Measurements from ENCODE around the gene NCOR1. TPM values are rescaled to one million over a fixed set of nuclear protein-coding genes. Genes with fewer than 3 reads are reported as not detected.

NCOR1 gene
- total RNA-seq, 1 experiment from 2014 or later: 83.8 TPM

- no peak for DNase-seq (ENCODE audit: low read depth, low spot score)
- no peak for ATAC-seq
- CTCF ChIA-PET: no interaction called here
- in situ Hi-C loops (cut with HindIII; ENCODE audit: low pct_unique_long_range_greater_than_20kb, low sequenced_read_pairs) (no loop called here), intact Hi-C loops (cut with micrococcal nuclease; ENCODE audit: unreplicated experiment) (no loop called here)
- TF ChIP-seq SIN3A (IDR thresholded peaks at IDR 0.05; ENCODE audit: borderline replicate concordance, insufficient read depth, low read depth, low read length): no peak
- no peak for TF ChIP-seq CTCF (IDR thresholded peaks at IDR 0.05)
- TF ChIP-seq TCF7L2 (IDR thresholded peaks at IDR 0.05; ENCODE audit: low read depth, low read length): no peak
- no peak for TF ChIP-seq POLR2AphosphoS5 (IDR thresholded peaks at IDR 0.05; ENCODE audit: low read depth, low read length)
- TF ChIP-seq REST (IDR thresholded peaks at IDR 0.05; ENCODE audit: insufficient read depth in 1 of 2, low read depth in 2 of 2, low read length in 1 of 2): no peak
- H3K4me3 ChIP-seq (ENCODE audit: low read depth in 2 of 2, low read length in 2 of 2): no peak overlapping the region
- no peak overlapping the region for H3K27ac ChIP-seq (ENCODE audit: low read length)
- H3K27me3 ChIP-seq (ENCODE audit: control insufficient read depth, insufficient read depth, low read length): no peaks in the 10 kb centered on the region
- H3K4me1 ChIP-seq (ENCODE audit: control insufficient read depth, insufficient read depth, low read length): peaks cover 21% of the 10 kb centered on the region
- POLR2A ChIA-PET: interaction anchor here (0.6 kb wide), 1 partner anchor 16 kb away, joined by 3 read pairs; no protein-coding TSS in a partner anchor
- no TSS peak for BruUV-seq (replicated peaks)
- H3K9me3 ChIP-seq (ENCODE audit: control insufficient read depth, insufficient read depth, low read depth, low read length): no peaks in the 10 kb centered on the region
- H3K36me3 ChIP-seq (ENCODE audit: control insufficient read depth, insufficient read depth, low read length): peaks cover 38% of the 10 kb centered on the region
Observed at GRCh38 chr17:16025202-16025601, 190.1 kb downstream of the NCOR1 start.

GRCh38 chr17:16023881-16024280 lies 191.5 kb downstream of the NCOR1 start:
- H3K9me3 ChIP-seq (ENCODE audit: control insufficient read depth, insufficient read depth, low read depth, low read length): no peaks in the 10 kb centered on the region
- no TSS peak for BruUV-seq (replicated peaks)
- H3K27me3 ChIP-seq (ENCODE audit: control insufficient read depth, insufficient read depth, low read length): no peaks in the 10 kb centered on the region
- ATAC-seq (no peak), DNase-seq (ENCODE audit: low read depth, low spot score) (no peak)
- H3K27ac ChIP-seq (ENCODE audit: low read length): no peak overlapping the region
- TF ChIP-seq TCF7L2 (IDR thresholded peaks at IDR 0.05; ENCODE audit: low read depth, low read length) (no peak), SIN3A (IDR thresholded peaks at IDR 0.05; ENCODE audit: borderline replicate concordance, insufficient read depth, low read depth, low read length) (no peak), CTCF (IDR thresholded peaks at IDR 0.05) (no peak), POLR2AphosphoS5 (IDR thresholded peaks at IDR 0.05; ENCODE audit: low read depth, low read length) (no peak), REST (IDR thresholded peaks at IDR 0.05; ENCODE audit: insufficient read depth in 1 of 2, low read depth in 2 of 2, low read length in 1 of 2) (no peak)
- CTCF ChIA-PET: no interaction called here
- in situ Hi-C loops (cut with HindIII; ENCODE audit: low pct_unique_long_range_greater_than_20kb, low sequenced_read_pairs) (no loop called here), intact Hi-C loops (cut with micrococcal nuclease; ENCODE audit: unreplicated experiment) (no loop called here)
- peaks cover 18% of the 10 kb centered on the region for H3K4me1 ChIP-seq (ENCODE audit: control insufficient read depth, insufficient read depth, low read length)
- POLR2A ChIA-PET: no interaction called here
- no peak overlapping the region for H3K4me3 ChIP-seq (ENCODE audit: low read depth in 2 of 2, low read length in 2 of 2)
- peaks cover 25% of the 10 kb centered on the region for H3K36me3 ChIP-seq (ENCODE audit: control insufficient read depth, insufficient read depth, low read length)
